ENCODE measurements around the gene ZNF780A.
A peak's percentile ranks its signal among the peaks of the same experiment; 100 is the strongest.
"Not testable (repeated sequence)": the region's sequence is repeated elsewhere in the genome, so short reads cannot be mapped to it uniquely, and the experiment has no call there.

ZNF780A gene

GRCh38 chr19:40090241-40091204, at the start of gene ZNF780A:
Gene ZNF780A (minus strand): TSS chr19:40090943. CDS start chr19:40084753, 6,190 bp downstream.
- peak within 1 kb of the TSS; percentile 89 for H3K4me3 ChIP-seq (ENCODE audit: low read length)
- peaks cover 4% of the 10 kb centered on the region for H3K4me1 ChIP-seq (ENCODE audit: control insufficient read depth, low read depth, low read length)
- peak within 1 kb of the TSS; percentile 59 for H3K9ac ChIP-seq (ENCODE audit: low read length)
- no peaks in the 10 kb centered on the region for H3K36me3 ChIP-seq (ENCODE audit: control insufficient read depth, low read depth, low read length)
- H3K27ac ChIP-seq (ENCODE audit: low read length): no peak within 1 kb of the TSS
- H3K27me3 ChIP-seq (ENCODE audit: control insufficient read depth, insufficient read depth, low read length): no peaks in the 10 kb centered on the region
- no peaks in the 10 kb centered on the region for H3K9me3 ChIP-seq (ENCODE audit: control insufficient read depth, low read depth, low read length)

- Histone ChIP-seq H3K9me3 (ENCODE audit: control insufficient read depth, low read depth, low read length) (no peaks in the 10 kb centered on the region), H3K27ac (ENCODE audit: low read length) (no peak overlapping the region), H3K27me3 (ENCODE audit: control insufficient read depth, insufficient read depth, low read length) (peaks cover 4% of the 10 kb centered on the region), H3K9ac (ENCODE audit: low read length) (no peak overlapping the region), H3K4me3 (ENCODE audit: low read length) (no peak overlapping the region), H3K4me1 (ENCODE audit: control insufficient read depth, low read depth, low read length) (no peaks in the 10 kb centered on the region), H3K36me3 (ENCODE audit: control insufficient read depth, low read depth, low read length) (no peaks in the 10 kb centered on the region)
Measured at GRCh38 chr19:40139533-40140287, 49.0 kb upstream of the ZNF780A start.

GRCh38 chr19:40136818-40137217, 46.1 kb upstream of the ZNF780A start:
- Histone ChIP-seq H3K27me3 (ENCODE audit: control insufficient read depth, insufficient read depth, low read length) (peaks cover 4% of the 10 kb centered on the region), H3K36me3 (ENCODE audit: control insufficient read depth, low read depth, low read length) (no peaks in the 10 kb centered on the region), H3K27ac (ENCODE audit: low read length) (no peak overlapping the region)

GRCh38 chr19:40134866-40135265, 44.1 kb upstream of the ZNF780A start:
- no peaks in the 10 kb centered on the region for H3K4me1 ChIP-seq (ENCODE audit: control insufficient read depth, low read depth, low read length)
- H3K9ac ChIP-seq (ENCODE audit: low read length): no peak overlapping the region
- H3K27me3 ChIP-seq (ENCODE audit: control insufficient read depth, insufficient read depth, low read length): peaks cover 4% of the 10 kb centered on the region

More at GRCh38 chr19:40136818-40137217, 46.1 kb upstream of the ZNF780A start:
- Histone ChIP-seq H3K4me1 (ENCODE audit: control insufficient read depth, low read depth, low read length) (no peaks in the 10 kb centered on the region), H3K4me3 (ENCODE audit: low read length) (no peak overlapping the region), H3K9me3 (ENCODE audit: control insufficient read depth, low read depth, low read length) (no peaks in the 10 kb centered on the region), H3K9ac (ENCODE audit: low read length) (no peak overlapping the region)

GRCh38 chr19:40133491-40133890, 42.7 kb upstream of the ZNF780A start:
- Histone ChIP-seq H3K36me3 (ENCODE audit: control insufficient read depth, low read depth, low read length) (no peaks in the 10 kb centered on the region), H3K4me3 (ENCODE audit: low read length) (no peak overlapping the region), H3K9me3 (ENCODE audit: control insufficient read depth, low read depth, low read length) (peaks cover 5% of the 10 kb centered on the region), H3K9ac (ENCODE audit: low read length) (no peak overlapping the region), H3K27me3 (ENCODE audit: control insufficient read depth, insufficient read depth, low read length) (peaks cover 4% of the 10 kb centered on the region), H3K4me1 (ENCODE audit: control insufficient read depth, low read depth, low read length) (no peaks in the 10 kb centered on the region), H3K27ac (ENCODE audit: low read length) (no peak overlapping the region)

More at GRCh38 chr19:40134866-40135265, 44.1 kb upstream of the ZNF780A start:
- H3K36me3 ChIP-seq (ENCODE audit: control insufficient read depth, low read depth, low read length): no peaks in the 10 kb centered on the region
- H3K4me3 ChIP-seq (ENCODE audit: low read length): no peak overlapping the region
- H3K27ac ChIP-seq (ENCODE audit: low read length): no peak overlapping the region
- H3K9me3 ChIP-seq (ENCODE audit: control insufficient read depth, low read depth, low read length): peaks cover 2% of the 10 kb centered on the region

- Histone ChIP-seq H3K27me3 (ENCODE audit: control insufficient read depth, insufficient read depth, low read length) (no peaks in the 10 kb centered on the region), H3K4me1 (ENCODE audit: control insufficient read depth, low read depth, low read length) (no peaks in the 10 kb centered on the region), H3K4me3 (ENCODE audit: low read length) (no peak overlapping the region), H3K36me3 (ENCODE audit: control insufficient read depth, low read depth, low read length) (no peaks in the 10 kb centered on the region), H3K9me3 (ENCODE audit: control insufficient read depth, low read depth, low read length) (peaks cover 5% of the 10 kb centered on the region), H3K27ac (ENCODE audit: low read length) (no peak overlapping the region), H3K9ac (ENCODE audit: low read length) (no peak overlapping the region)
Measured at GRCh38 chr19:40130013-40130412, 39.3 kb upstream of the ZNF780A start.

- Histone ChIP-seq H3K4me3 (ENCODE audit: low read length) (no peak overlapping the region), H3K27ac (ENCODE audit: low read length) (no peak overlapping the region), H3K36me3 (ENCODE audit: control insufficient read depth, low read depth, low read length) (no peaks in the 10 kb centered on the region), H3K4me1 (ENCODE audit: control insufficient read depth, low read depth, low read length) (no peaks in the 10 kb centered on the region), H3K9ac (ENCODE audit: low read length) (no peak overlapping the region), H3K27me3 (ENCODE audit: control insufficient read depth, insufficient read depth, low read length) (no peaks in the 10 kb centered on the region), H3K9me3 (ENCODE audit: control insufficient read depth, low read depth, low read length) (peaks cover 5% of the 10 kb centered on the region)
Measured at GRCh38 chr19:40129425-40129824, 38.7 kb upstream of the ZNF780A start.

- H3K4me1 ChIP-seq (ENCODE audit: control insufficient read depth, low read depth, low read length): no peaks in the 10 kb centered on the region
- H3K27ac ChIP-seq (ENCODE audit: low read length): no peak overlapping the region
- peaks cover 5% of the 10 kb centered on the region for H3K9me3 ChIP-seq (ENCODE audit: control insufficient read depth, low read depth, low read length)
- H3K36me3 ChIP-seq (ENCODE audit: control insufficient read depth, low read depth, low read length): no peaks in the 10 kb centered on the region
- no peaks in the 10 kb centered on the region for H3K27me3 ChIP-seq (ENCODE audit: control insufficient read depth, insufficient read depth, low read length)
- H3K4me3 ChIP-seq (ENCODE audit: low read length): no peak overlapping the region
- no peak overlapping the region for H3K9ac ChIP-seq (ENCODE audit: low read length)
Measured at GRCh38 chr19:40128991-40129390, 38.2 kb upstream of the ZNF780A start.

GRCh38 chr19:40119380-40119779, 28.6 kb upstream of the ZNF780A start:
- Histone ChIP-seq H3K27me3 (ENCODE audit: control insufficient read depth, insufficient read depth, low read length) (no peaks in the 10 kb centered on the region), H3K36me3 (ENCODE audit: control insufficient read depth, low read depth, low read length) (no peaks in the 10 kb centered on the region), H3K27ac (ENCODE audit: low read length) (no peak overlapping the region), H3K9me3 (ENCODE audit: control insufficient read depth, low read depth, low read length) (peaks cover 8% of the 10 kb centered on the region), H3K9ac (ENCODE audit: low read length) (no peak overlapping the region), H3K4me3 (ENCODE audit: low read length) (no peak overlapping the region), H3K4me1 (ENCODE audit: control insufficient read depth, low read depth, low read length) (no peaks in the 10 kb centered on the region)

GRCh38 chr19:40118638-40119037, 27.9 kb upstream of the ZNF780A start:
- H3K4me1 ChIP-seq (ENCODE audit: control insufficient read depth, low read depth, low read length); H3K9me3 ChIP-seq (ENCODE audit: control insufficient read depth, low read depth, low read length); H3K4me3 ChIP-seq (ENCODE audit: low read length); H3K9ac ChIP-seq (ENCODE audit: low read length); H3K27ac ChIP-seq (ENCODE audit: low read length); H3K27me3 ChIP-seq (ENCODE audit: control insufficient read depth, insufficient read depth, low read length); H3K36me3 ChIP-seq (ENCODE audit: control insufficient read depth, low read depth, low read length): not testable (repeated sequence)

- no peaks in the 10 kb centered on the region for H3K36me3 ChIP-seq (ENCODE audit: control insufficient read depth, low read depth, low read length)
- H3K27me3 ChIP-seq (ENCODE audit: control insufficient read depth, insufficient read depth, low read length): no peaks in the 10 kb centered on the region
- no peak overlapping the region for H3K9ac ChIP-seq (ENCODE audit: low read length)
- no peaks in the 10 kb centered on the region for H3K4me1 ChIP-seq (ENCODE audit: control insufficient read depth, low read depth, low read length)
- H3K4me3 ChIP-seq (ENCODE audit: low read length): no peak overlapping the region
- peaks cover 10% of the 10 kb centered on the region for H3K9me3 ChIP-seq (ENCODE audit: control insufficient read depth, low read depth, low read length)
- H3K27ac ChIP-seq (ENCODE audit: low read length): no peak overlapping the region
Measured at GRCh38 chr19:40116075-40116474, 25.3 kb upstream of the ZNF780A start.
